Measurements from ENCODE around the gene ZNF160.

Gene ZNF160

GRCh38 chr19:53019684-53020083, 83.5 kb downstream of the ZNF160 start:
- Mint-ChIP-seq H3K27ac (no peak overlapping the region), H3K4me3 (no peak overlapping the region), H3K9me3 (peaks cover 19 to 23% of the 10 kb centered on the region in 2 donors), H3K4me1 (no peaks in the 10 kb centered on the region), H3K27me3 (no peaks in the 10 kb centered on the region), H3K36me3 (peaks cover 0 to 3% of the 10 kb centered on the region in 2 donors)
- no peak for DNase-seq
- no peak for ATAC-seq (replicated peaks)
